LHCN-M2 (cell line): ENCODE measurements around the gene ARGLU1. TPM values are rescaled to one million over a fixed set of nuclear protein-coding genes. Genes with fewer than 3 reads are reported as not detected.

Experiments used
- DNase-seq: peaks from one replicate; pipeline ENCODE4 v3.0.0-alpha.2; 2012; ENCODE audit warnings: low read depth
- total RNA-seq: library from RNA; depleted of rRNA; stranded (reverse); fragments of >200 nt; gene quantifications from 2 replicates; pipeline ENCODE4 v1.2.3, GENCODE V29; 2014

The ARGLU1 gene
- total RNA-seq, 1 experiment from 2014 or later = 64.0 TPM

GRCh38 chr13:106587787-106588186 is 19.9 kb upstream of the ARGLU1 start:
- no peak for DNase-seq

- no peak for DNase-seq
Measured at GRCh38 chr13:106586648-106587166, 18.8 kb upstream of the ARGLU1 start.

GRCh38 chr13:106581225-106581624 is 13.3 kb upstream of the ARGLU1 start:
- no peak for DNase-seq

DNA sequence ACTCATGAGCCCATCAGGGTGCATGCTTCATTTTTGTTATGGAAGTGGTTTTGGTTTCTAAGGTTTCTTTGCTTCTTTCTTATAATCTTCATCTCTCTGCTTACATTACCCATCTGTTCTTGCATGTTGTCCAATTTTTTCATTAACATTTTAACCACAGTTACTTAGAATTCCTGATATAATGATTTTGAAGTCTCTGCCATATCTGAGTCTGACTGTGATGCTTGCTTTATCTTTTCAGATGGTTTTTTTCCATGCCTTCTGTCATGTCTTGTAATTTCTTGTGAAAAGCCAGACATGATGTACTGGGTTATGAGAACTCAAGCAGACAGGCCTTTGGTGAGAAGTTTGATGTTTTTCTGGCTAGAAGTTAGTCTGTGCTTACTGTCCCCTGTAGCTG is 8.0 kb upstream of the ARGLU1 start:
- no peak for DNase-seq

DNA sequence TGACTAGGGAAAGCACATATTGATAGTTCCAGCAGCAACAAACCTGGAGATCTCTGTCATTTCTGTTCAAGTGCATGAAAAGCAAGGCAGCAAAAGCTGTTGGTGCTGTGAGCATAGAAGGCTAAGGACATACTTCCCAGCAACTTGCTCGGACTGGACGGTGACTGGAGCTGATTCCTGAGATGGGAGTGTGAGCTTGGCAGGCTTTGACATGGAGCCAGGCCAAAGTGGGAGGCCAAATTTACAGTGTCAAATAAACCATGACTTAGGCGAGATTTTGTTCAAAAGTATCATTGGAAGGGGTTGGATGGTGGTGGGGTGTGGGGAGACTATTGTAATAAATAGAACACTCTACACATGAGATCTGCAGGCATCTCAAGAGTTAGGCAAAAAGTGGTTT is 5.9 kb upstream of the ARGLU1 start:
- no peak for DNase-seq

DNA sequence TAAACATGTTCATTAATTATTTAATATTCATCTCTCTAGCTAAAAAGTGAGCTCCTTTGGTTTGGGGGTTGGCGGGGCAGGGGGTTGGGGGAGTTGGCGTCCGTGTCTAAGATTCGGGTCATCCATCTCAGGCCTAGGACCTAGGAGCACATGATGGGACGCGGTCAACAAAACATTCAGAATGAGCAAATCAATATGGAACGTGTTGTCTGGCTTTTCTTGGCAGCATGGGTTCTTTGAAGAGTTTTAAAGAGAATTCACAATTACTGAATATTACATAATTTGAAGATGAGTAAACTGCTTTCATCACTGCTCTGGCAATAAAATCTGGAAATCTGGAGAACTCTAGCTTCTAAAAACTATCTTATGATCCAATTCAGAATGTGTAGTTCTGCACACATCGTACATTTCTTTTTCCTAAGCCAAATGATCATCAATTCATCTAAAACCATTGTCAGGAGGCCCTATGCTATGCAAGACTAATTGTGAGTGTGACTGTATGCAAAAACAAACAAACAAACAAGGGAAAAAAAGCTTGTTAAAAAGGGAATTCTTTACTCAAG is 5.4 kb upstream of the ARGLU1 start:
- DNase-seq = peak; percentile 49

DNA sequence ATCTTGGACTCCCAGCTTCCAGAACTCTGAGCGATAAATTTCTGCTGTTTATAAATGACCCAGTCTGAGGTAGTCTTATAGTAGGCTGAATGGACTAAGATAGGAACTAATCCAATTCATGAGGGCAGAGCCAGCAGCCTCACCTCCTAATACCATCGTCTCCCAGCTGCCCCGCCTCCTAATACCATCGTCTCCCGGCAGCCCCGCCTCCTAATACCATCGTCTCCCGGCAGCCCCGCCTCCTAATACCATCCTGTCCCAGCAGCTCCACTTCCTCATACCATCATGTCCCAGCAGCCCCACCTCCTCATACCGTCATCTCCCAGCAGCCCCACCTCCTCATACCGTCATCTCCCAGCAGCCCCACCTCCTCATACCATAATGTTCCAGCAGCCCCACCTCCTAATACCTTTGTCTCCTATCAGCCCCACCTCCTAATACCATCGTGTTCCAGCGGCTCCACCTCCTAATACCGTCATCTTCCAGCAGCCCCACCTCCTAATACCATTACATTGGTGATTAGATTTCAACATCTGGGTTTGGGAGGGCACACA is 2.4 kb upstream of the ARGLU1 start:
- no peak for DNase-seq

GRCh38 chr13:106569233-106570095 is 1.5 kb upstream of the ARGLU1 start:
- no peak for DNase-seq

GRCh38 chr13:106568299-106569003 is 514 bp upstream of the ARGLU1 start:
- no peak for DNase-seq

GRCh38 chr13:106566641-106567473 is 1.1 kb downstream of the ARGLU1 start:
- peak; percentile 49 for DNase-seq

- no peak for DNase-seq
Measured at GRCh38 chr13:106565127-106565775, 2.7 kb downstream of the ARGLU1 start.

DNA sequence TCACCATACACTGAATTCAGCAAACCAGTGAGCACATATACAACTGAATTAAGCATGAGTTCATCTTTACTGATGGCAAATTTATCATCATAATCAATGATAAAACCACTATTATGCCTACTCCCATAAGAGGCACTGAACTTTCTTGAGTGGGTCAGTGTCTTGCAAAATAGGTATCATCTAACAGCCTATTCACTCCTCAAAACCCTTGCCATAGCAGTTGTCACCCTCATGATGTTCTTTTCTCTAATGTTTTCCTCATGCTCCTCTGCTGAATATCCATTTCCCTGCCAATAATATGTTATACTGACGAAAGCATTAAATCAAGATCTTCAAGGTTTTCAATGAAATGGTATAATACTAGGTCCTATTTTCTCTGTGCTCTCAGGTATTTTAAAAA is 5.6 kb downstream of the ARGLU1 start:
- no peak for DNase-seq

DNA sequence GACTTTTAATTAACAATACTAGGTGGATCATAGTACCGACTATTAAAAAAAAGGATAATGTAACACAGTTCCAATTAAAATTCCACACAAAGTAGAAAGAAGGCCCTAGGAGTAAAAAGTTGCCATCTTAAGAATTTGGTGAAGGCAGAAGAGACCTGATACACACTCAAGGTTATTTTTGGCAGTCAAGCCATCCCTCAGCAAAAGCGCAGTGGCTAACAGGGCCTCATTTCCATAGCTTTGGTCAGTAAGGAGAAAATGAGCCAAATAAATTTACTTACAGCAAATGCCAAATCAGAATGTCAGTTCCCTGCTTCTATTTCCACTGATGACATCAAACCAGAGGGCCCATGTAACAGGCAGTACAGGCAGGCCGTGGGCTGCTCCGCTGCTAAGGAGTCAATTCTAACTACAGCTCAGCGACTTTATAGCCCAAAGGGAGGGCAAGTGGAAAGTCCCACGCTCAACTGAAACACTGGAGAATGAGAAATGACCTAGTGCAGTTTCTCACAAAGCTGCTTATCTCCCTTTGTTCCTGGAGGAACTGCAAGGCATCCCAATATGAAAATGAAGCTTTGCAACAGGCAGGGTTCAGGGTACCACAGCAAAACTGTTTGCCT is 6.3 kb downstream of the ARGLU1 start:
- DNase-seq = no peak

- DNase-seq = no peak
Measured at GRCh38 chr13:106560821-106561220, 7.1 kb downstream of the ARGLU1 start.

GRCh38 chr13:106558527-106558926 is 9.4 kb downstream of the ARGLU1 start:
- peak; percentile 17 for DNase-seq

DNA sequence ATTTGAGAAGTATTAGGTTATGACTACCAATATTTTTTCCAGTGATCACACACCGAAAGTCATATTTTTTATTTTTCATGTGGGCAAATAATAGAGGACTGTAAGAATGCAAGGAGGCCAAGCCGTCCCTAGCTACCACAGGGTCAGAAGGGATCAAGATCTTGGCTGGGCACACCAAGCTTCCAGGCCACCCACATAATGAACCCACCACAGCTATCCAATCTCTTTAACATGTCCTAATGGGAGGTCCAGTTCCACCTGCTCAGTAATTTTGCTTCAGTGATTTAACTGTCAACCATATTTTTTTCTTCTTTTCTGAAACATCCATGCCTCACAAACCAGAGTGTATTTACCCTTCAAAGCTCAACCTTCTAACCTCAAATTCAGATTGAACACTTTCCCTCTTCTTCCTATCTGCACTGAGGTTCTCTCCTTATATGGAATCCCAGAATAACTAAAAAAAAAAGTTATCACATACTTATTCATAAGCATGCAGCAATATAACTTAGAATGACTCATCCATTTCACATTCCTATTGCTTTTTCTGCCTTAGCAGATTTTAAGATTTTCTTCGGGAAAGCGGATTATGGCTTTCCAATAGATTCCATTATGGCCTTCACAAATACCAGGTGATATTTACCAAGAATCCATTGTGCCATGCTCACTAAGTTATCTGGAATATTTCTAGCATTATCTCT is 12.2 kb downstream of the ARGLU1 start:
- DNase-seq = peak; percentile 26

- no peak for DNase-seq
Measured at GRCh38 chr13:106551751-106552150, 16.2 kb downstream of the ARGLU1 start.

- no peak for DNase-seq
Measured at GRCh38 chr13:106551350-106551749, 16.6 kb downstream of the ARGLU1 start.

DNA sequence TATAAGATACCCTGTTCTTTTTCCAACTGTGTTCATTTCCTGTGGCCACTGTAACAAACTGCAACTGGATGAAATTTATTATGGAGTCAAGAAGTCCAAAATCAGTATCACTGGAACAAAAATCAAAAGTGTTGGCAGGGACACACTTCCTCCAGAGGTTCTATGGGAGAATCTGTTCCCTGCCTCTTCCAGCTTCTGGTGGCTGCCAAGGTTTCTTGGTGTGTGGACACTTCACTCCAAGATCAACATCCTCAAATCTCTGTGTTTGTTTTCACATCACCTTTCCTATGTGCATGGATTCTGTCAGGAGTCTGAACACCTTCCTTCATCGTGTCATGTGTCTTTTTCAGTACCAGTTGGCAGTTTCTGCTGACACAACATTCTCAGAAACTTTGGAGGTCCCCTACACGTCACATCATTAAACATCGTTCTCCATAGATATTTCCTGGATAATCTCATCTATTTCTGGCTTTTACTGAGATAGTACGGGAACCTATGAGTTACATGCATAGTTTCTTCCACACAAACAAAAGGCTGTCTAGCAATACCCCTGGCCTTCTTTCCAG is 17.3 kb downstream of the ARGLU1 start:
- no peak for DNase-seq
